PC-3 (cell line): Measurements from ENCODE around the gene POLD2. TPM values are rescaled to one million over a fixed set of nuclear protein-coding genes. Genes with fewer than 3 reads are reported as not detected.
A peak's percentile ranks its signal among the peaks of the same experiment; 100 is the strongest.

ENCODE experiments used
- ATAC-seq: fragments of 200-7000 bp; cut with Tn5 transposase; 2 replicates; pipeline ENCODE4 v1.9.1; 2020; ENCODE audit warnings: mild to moderate bottlenecking, moderate library complexity
- BruUV-seq: library from RNA; stranded (reverse); fragments of 400-500 nt; replicated peaks from 2 replicates; lab custom pipeline; 2021; lab: Mats Ljungman, UMichigan
- CTCF ChIA-PET: fragments of 300-600 bp; sonication (Branson Sonifier 250); formaldehyde crosslinking; loops from one replicate; lab custom pipeline; 2022; ENCODE audit warnings: antibody characterized with exemption; lab: Charles Lee
- POLR2A ChIA-PET: fragments of 300-600 bp; sonication (Branson Sonifier 250); formaldehyde crosslinking; loops from one replicate; lab custom pipeline; 2022; ENCODE audit warnings: antibody characterized with exemption; ENCODE audit not compliant: unreplicated experiment; lab: Charles Lee
- DNase-seq: peaks from one replicate; pipeline ENCODE4 v3.0.0-alpha.2; 2015
- H2AFZ ChIP-seq: fragments of 300-600 bp; sonication (generic); 2 replicates; pipeline ENCODE4 v1.6.0; 2016; ENCODE audit warnings: antibody characterized with exemption, low read length
- H3F3A ChIP-seq: fragments of 300-600 bp; sonication (generic); one replicate; pipeline ENCODE4 v1.6.0; 2017; ENCODE audit warnings: antibody characterized with exemption, low read length, control low read depth, mild to moderate bottlenecking; ENCODE audit not compliant: unreplicated experiment
- H3K27ac ChIP-seq: fragments of 300-600 bp; sonication (generic); 2 replicates; pipeline ENCODE4 v1.5.1; 2016; ENCODE audit warnings: mild to moderate bottlenecking, low read length
- H3K27me3 ChIP-seq: fragments of 300-600 bp; sonication (generic); 2 replicates; pipeline ENCODE4 v1.6.1; 2016; ENCODE audit warnings: low read length, mixed read lengths
- H3K36me3 ChIP-seq: fragments of 300-600 bp; sonication (generic); 2 replicates; pipeline ENCODE4 v1.6.1; 2016; ENCODE audit warnings: low read depth, mixed run types, low read length, mixed read lengths
- H3K4me1 ChIP-seq: fragments of 300-600 bp; sonication (generic); 2 replicates; pipeline ENCODE4 v1.5.1; 2016; ENCODE audit warnings: low read length; ENCODE audit not compliant: insufficient read depth
- H3K4me2 ChIP-seq: fragments of 300-600 bp; sonication (generic); 2 replicates; pipeline ENCODE4 v1.6.0; 2016; ENCODE audit warnings: low read length
- H3K4me3 ChIP-seq: fragments of 300-600 bp; sonication (generic); 2 replicates; pipeline ENCODE4 v1.5.1; 2016; ENCODE audit warnings: mild to moderate bottlenecking, low read length, mixed read lengths
- H3K79me2 ChIP-seq: fragments of 300-600 bp; sonication (generic); 2 replicates; pipeline ENCODE4 v1.6.1; 2017; ENCODE audit warnings: low read length, mixed read lengths
- H3K9ac ChIP-seq: fragments of 300-600 bp; sonication (generic); 2 replicates; pipeline ENCODE4 v1.6.0; 2016; ENCODE audit warnings: mild to moderate bottlenecking, low read length
- H3K9me2 ChIP-seq: fragments of 300-600 bp; sonication (generic); replicated peaks from 2 replicates; pipeline ENCODE4 v1.6.1; 2016; ENCODE audit warnings: mixed run types, low read length, mixed read lengths
- H3K9me3 ChIP-seq: fragments of 300-600 bp; sonication (generic); 2 replicates; pipeline ENCODE4 v1.6.1; 2016; ENCODE audit warnings: low read length, mixed read lengths
- H4K20me1 ChIP-seq: fragments of 300-600 bp; sonication (generic); 2 replicates; pipeline ENCODE4 v1.6.1; 2016; ENCODE audit warnings: low read length, mixed read lengths
- EZH2 ChIP-seq: fragments of 300-600 bp; sonication (generic); IDR thresholded peaks from one replicate; pipeline ENCODE4 v1.6.1; 2017; ENCODE audit warnings: antibody characterized with exemption, mild to moderate bottlenecking, low read length; ENCODE audit not compliant: unreplicated experiment
- EZH2phosphoT487 ChIP-seq: fragments of 300-600 bp; sonication (generic); IDR thresholded peaks from 2 replicates; pipeline ENCODE4 v1.6.1; 2018; ENCODE audit warnings: mild to moderate bottlenecking, antibody characterized with exemption, low read length, borderline replicate concordance
- intact Hi-C: fragments of 100-400 bp; cut with micrococcal nuclease; formaldehyde crosslinking; loops from 2 replicates; pipeline ENCODE4 v1.9.0; 2023
- microRNA-seq: library from miRNA; unstranded; fragments of <30 nt; microRNA quantifications from one replicate; pipeline ENCODE4 v1.1.0, GENCODE V29; 2020; ENCODE audit not compliant: unreplicated experiment
- total RNA-seq: library from RNA; depleted of rRNA; stranded (reverse); fragments of >200 nt; gene quantifications from 2 replicates; pipeline ENCODE4 v1.2.3, GENCODE V29; 2014; rRNA removed
- TF ChIP-seq, protein P1 (sequence below): fragments of 300-600 bp; sonication (generic); conservative IDR thresholded peaks from 2 replicates; pipeline ENCODE4 v1.5.1; 2017; ENCODE audit warnings: antibody characterized with exemption, low read depth, mild to moderate bottlenecking, low read length

POLD2 gene
- total RNA-seq, 1 experiment from 2014 or later = 224 TPM

DNA sequence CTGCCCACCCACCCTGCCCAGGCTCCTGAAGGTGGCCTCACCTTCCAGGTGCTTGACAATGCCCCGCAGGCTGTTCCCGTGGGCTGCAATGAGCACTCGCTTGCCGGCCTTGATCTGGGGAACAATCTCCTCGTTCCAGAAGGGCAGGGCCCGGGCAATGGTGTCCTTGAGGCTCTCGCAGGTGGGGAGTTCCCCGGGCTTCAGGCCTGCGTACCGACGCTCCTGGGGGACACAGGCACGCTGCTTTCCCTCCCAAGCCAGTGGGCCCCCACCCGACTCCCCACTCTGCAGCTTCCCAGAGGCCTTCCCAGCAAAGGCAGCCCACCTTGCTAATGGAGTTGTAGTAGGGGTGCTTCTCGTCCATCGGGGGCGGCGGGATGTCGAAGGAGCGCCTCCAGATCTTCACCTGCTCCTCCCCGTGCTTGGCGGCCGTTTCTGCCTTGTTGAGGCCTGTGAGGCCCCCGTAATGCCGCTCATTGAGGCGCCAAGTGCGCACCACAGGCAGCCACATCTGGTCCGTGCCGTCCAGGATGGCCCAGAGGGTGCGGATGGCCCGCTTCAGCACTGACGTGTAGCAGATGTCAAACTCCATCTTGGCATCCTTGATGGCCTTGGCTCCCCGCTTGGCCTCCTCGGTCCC lies 58.4 kb downstream of the POLD2 start:
- DNase-seq = no peak
- H3F3A ChIP-seq = peaks cover 7% of the 10 kb centered on the region
- no peak overlapping the region for H3K4me2 ChIP-seq
- peaks cover 7% of the 10 kb centered on the region; the same call in 1 of the 2 replicates for H3K36me3 ChIP-seq
- peak; percentile 2; the same call in 1 of the 2 replicates for ATAC-seq
- no peak overlapping the region for H3K9ac ChIP-seq
- no peaks in the 10 kb centered on the region for H3K9me2 ChIP-seq
- H4K20me1 ChIP-seq = no peaks in the 10 kb centered on the region
- ChIA-PET POLR2A (interaction anchor here (0.5 kb wide), 1 partner anchor 811 kb away, joined by 3 read pairs; no protein-coding TSS in a partner anchor), CTCF (no interaction called here)
- H3K4me1 ChIP-seq = no peaks in the 10 kb centered on the region; the same call in 1 of the 2 replicates
- TF ChIP-seq, protein P1, sequence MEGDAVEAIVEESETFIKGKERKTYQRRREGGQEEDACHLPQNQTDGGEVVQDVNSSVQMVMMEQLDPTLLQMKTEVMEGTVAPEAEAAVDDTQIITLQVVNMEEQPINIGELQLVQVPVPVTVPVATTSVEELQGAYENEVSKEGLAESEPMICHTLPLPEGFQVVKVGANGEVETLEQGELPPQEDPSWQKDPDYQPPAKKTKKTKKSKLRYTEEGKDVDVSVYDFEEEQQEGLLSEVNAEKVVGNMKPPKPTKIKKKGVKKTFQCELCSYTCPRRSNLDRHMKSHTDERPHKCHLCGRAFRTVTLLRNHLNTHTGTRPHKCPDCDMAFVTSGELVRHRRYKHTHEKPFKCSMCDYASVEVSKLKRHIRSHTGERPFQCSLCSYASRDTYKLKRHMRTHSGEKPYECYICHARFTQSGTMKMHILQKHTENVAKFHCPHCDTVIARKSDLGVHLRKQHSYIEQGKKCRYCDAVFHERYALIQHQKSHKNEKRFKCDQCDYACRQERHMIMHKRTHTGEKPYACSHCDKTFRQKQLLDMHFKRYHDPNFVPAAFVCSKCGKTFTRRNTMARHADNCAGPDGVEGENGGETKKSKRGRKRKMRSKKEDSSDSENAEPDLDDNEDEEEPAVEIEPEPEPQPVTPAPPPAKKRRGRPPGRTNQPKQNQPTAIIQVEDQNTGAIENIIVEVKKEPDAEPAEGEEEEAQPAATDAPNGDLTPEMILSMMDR = no peak
- TF ChIP-seq EZH2 (no peak), EZH2phosphoT487 (no peak)
- H3K9me3 ChIP-seq = no peaks in the 10 kb centered on the region
- no TSS peak for BruUV-seq
- H3K79me2 ChIP-seq = no peaks in the 10 kb centered on the region
- no peak overlapping the region for H3K27ac ChIP-seq
- no peaks in the 10 kb centered on the region for H3K27me3 ChIP-seq
- intact Hi-C loops = no loop called here
- H3K4me3 ChIP-seq = no peak overlapping the region
- no peak overlapping the region for H2AFZ ChIP-seq

Small RNA genes within 50 kb of the gene (microRNA-seq; reads per million reads assigned to microRNA genes)
- gene MIR6838 = not detected

Other genes starting within 250 kb of the POLD2 start
- gene URGCP, start 217.0 kb downstream of the POLD2 start, total RNA-seq = 29.8 and 33.2 TPM in 2 replicates
- gene UBE2D4, start 197.1 kb downstream of the POLD2 start, total RNA-seq = 11.8 and 17.7 TPM in 2 replicates
- not detected in 2 replicates for gene SPDYE1, start 125.7 kb downstream of the POLD2 start, total RNA-seq
- gene DBNL, start 78.8 kb downstream of the POLD2 start, total RNA-seq = 108 and 152 TPM in 2 replicates
- gene PGAM2, start 58.0 kb downstream of the POLD2 start, total RNA-seq = 0.35 and 0.95 TPM in 2 replicates
- 19.6 and 21.2 TPM in 2 replicates for gene POLM, start 41.0 kb downstream of the POLD2 start, total RNA-seq
- gene AEBP1, start 19.2 kb downstream of the POLD2 start, total RNA-seq = not detected in 2 replicates
- gene MYL7, start 17.8 kb upstream of the POLD2 start, total RNA-seq = not detected in 2 replicates
- not detected in 2 replicates for gene GCK, start 65.9 kb upstream of the POLD2 start, total RNA-seq
- 133 and 147 TPM in 2 replicates for gene YKT6, start 77.4 kb upstream of the POLD2 start, total RNA-seq
- gene CAMK2B, start 202.0 kb upstream of the POLD2 start, total RNA-seq = 0.69 and 1.2 TPM in 2 replicates